ENCODE data around the gene TMEM54. TPM values are rescaled to one million over a fixed set of nuclear protein-coding genes. Genes with fewer than 3 reads are reported as not detected.
A peak's percentile ranks its signal among the peaks of the same experiment; 100 is the strongest.

TMEM54 gene
- total and polyA plus RNA-seq, 2 of the 13 experiments (the other 11 are each of a cell fraction or from before 2014, with no cell fraction given) = 2.5 to 2.9 TPM

- peak; percentile 90; the same call in 1 of the 2 replicates for TF ChIP-seq ZNF691 (CRISPR knock-in tag; IDR thresholded peaks at IDR 0.05; ENCODE audit: borderline replicate concordance, low read depth)
- peak; percentile 66 for TF ChIP-seq TFDP2 (CRISPR knock-in tag; IDR thresholded peaks at IDR 0.05)
- peak; percentile 97 for TF ChIP-seq MYNN (CRISPR knock-in tag; IDR thresholded peaks at IDR 0.05; ENCODE audit: low read depth)
- peak; percentile 98 for TF ChIP-seq ZNF547 (CRISPR knock-in tag; IDR thresholded peaks at IDR 0.05)
- no peak for TF ChIP-seq TRIM24 (CRISPR knock-in tag; IDR thresholded peaks at IDR 0.05)
- peak; percentile 88 for TF ChIP-seq ZNF501 (CRISPR knock-in tag; IDR thresholded peaks at IDR 0.05)
- TF ChIP-seq ZNF34 (CRISPR knock-in tag; IDR thresholded peaks at IDR 0.05; ENCODE audit: borderline replicate concordance) = no peak
- TF ChIP-seq ZNF205 (CRISPR knock-in tag; IDR thresholded peaks at IDR 0.05) = peak; percentile 95
- TF ChIP-seq SAFB2 (CRISPR knock-in tag; IDR thresholded peaks at IDR 0.05; ENCODE audit: borderline replicate concordance, low read depth) = peak; percentile 94
- peak; percentile 94; the same call in 1 of the 2 replicates for TF ChIP-seq ZNF44 (CRISPR knock-in tag; IDR thresholded peaks at IDR 0.05)
- TF ChIP-seq GABPA (IDR thresholded peaks at IDR 0.05; ENCODE audit: low read depth, low read length) = no peak
- peak; percentile 37; the same call in 1 of the 2 replicates for TF ChIP-seq GABPA (CRISPR knock-in tag; IDR thresholded peaks at IDR 0.05; ENCODE audit: low read depth)
- TF ChIP-seq PRDM10 (CRISPR knock-in tag; IDR thresholded peaks at IDR 0.05; ENCODE audit: low read depth) = peak; percentile 68; the same call in 1 of the 2 replicates
- TF ChIP-seq GATAD2A (CRISPR knock-in tag; IDR thresholded peaks at IDR 0.05) = peak; percentile 51; the same call in 1 of the 2 replicates
- 0 out of 2 replicates have a peak, but pooled peaks have one; percentile 51 for TF ChIP-seq ATRX (CRISPR knock-in tag; IDR thresholded peaks at IDR 0.05; ENCODE audit: borderline replicate concordance)
- no peak for TF ChIP-seq ZNF326 (CRISPR knock-in tag; IDR thresholded peaks at IDR 0.05; ENCODE audit: borderline replicate concordance)
- TF ChIP-seq SCMH1 (CRISPR knock-in tag; IDR thresholded peaks at IDR 0.05; ENCODE audit: borderline replicate concordance) = no peak
- peak; percentile 91 for TF ChIP-seq ZNF329 (CRISPR knock-in tag; IDR thresholded peaks at IDR 0.05; ENCODE audit: low read depth)
- peak; percentile 99 for TF ChIP-seq ZBTB44 (CRISPR knock-in tag; IDR thresholded peaks at IDR 0.05)
- peak; percentile 95 for TF ChIP-seq ZNF138 (CRISPR knock-in tag; IDR thresholded peaks at IDR 0.05; ENCODE audit: low read depth)
These were observed 15.0 kb downstream of the TMEM54 start, which contains the start of gene HPCA (continued) for GRCh38 chr1:32886004-32886827.
